ENCODE data around the gene MYNN. TPM values are rescaled to one million over a fixed set of nuclear protein-coding genes. Genes with fewer than 3 reads are reported as not detected.

Gene MYNN
- total RNA-seq, 1 experiment from 2014 or later = 16.2 TPM

GRCh38 chr3:169774186-169774585, 990 bp downstream of the MYNN start:
- H3K27ac ChIP-seq (ENCODE audit: low read length) = peak overlapping the region; percentile 97
- in situ Hi-C loops (cut with HindIII; ENCODE audit: low pct_unique_long_range_greater_than_20kb, low sequenced_read_pairs) = no loop called here

GRCh38 chr3:169777822-169778221, 4.6 kb downstream of the MYNN start:
- H3K27ac ChIP-seq (ENCODE audit: low read length) = no peak overlapping the region
- ChIA-PET CTCF (no interaction called here), POLR2A (no interaction called here)
- peaks cover 54% of the 10 kb centered on the region for H3K36me3 ChIP-seq (ENCODE audit: control insufficient read depth, insufficient read depth, low read length)
- H3K9me3 ChIP-seq (ENCODE audit: control insufficient read depth, insufficient read depth, low read depth, low read length) = no peaks in the 10 kb centered on the region
- intact Hi-C loops (cut with micrococcal nuclease; ENCODE audit: unreplicated experiment) = no loop called here
- no TSS peak for BruUV-seq (replicated peaks)
- ATAC-seq (no peak), DNase-seq (ENCODE audit: low read depth, low spot score) (no peak)
- in situ Hi-C loops (cut with HindIII; ENCODE audit: low pct_unique_long_range_greater_than_20kb, low sequenced_read_pairs) = no loop called here
- peaks cover 9% of the 10 kb centered on the region for H3K4me1 ChIP-seq (ENCODE audit: control insufficient read depth, insufficient read depth, low read length)
- TF ChIP-seq POLR2AphosphoS5 (IDR thresholded peaks at IDR 0.05; ENCODE audit: low read depth, low read length) (no peak), TCF7L2 (IDR thresholded peaks at IDR 0.05; ENCODE audit: low read depth, low read length) (no peak), CTCF (IDR thresholded peaks at IDR 0.05) (no peak), SIN3A (IDR thresholded peaks at IDR 0.05; ENCODE audit: borderline replicate concordance, insufficient read depth, low read depth, low read length) (no peak), REST (IDR thresholded peaks at IDR 0.05; ENCODE audit: insufficient read depth in 1 of 2, low read depth in 2 of 2, low read length in 1 of 2) (no peak)
- no peak overlapping the region for H3K4me3 ChIP-seq (ENCODE audit: low read depth in 2 of 2, low read length in 2 of 2)
- H3K27me3 ChIP-seq (ENCODE audit: control insufficient read depth, insufficient read depth, low read length) = no peaks in the 10 kb centered on the region

More at GRCh38 chr3:169774186-169774585, 990 bp downstream of the MYNN start:
- TSS peak; percentile 58 for BruUV-seq (replicated peaks)
- peaks cover 29% of the 10 kb centered on the region for H3K36me3 ChIP-seq (ENCODE audit: control insufficient read depth, insufficient read depth, low read length)
- TF ChIP-seq REST (IDR thresholded peaks at IDR 0.05; ENCODE audit: insufficient read depth in 1 of 2, low read depth in 2 of 2, low read length in 1 of 2) = no peak
- TF ChIP-seq POLR2AphosphoS5 (IDR thresholded peaks at IDR 0.05; ENCODE audit: low read depth, low read length) = no peak
- no peak for TF ChIP-seq TCF7L2 (IDR thresholded peaks at IDR 0.05; ENCODE audit: low read depth, low read length)
- TF ChIP-seq SIN3A (IDR thresholded peaks at IDR 0.05; ENCODE audit: borderline replicate concordance, insufficient read depth, low read depth, low read length) = no peak
- TF ChIP-seq CTCF (IDR thresholded peaks at IDR 0.05) = no peak
- no peak for DNase-seq (ENCODE audit: low read depth, low spot score)
- H3K9me3 ChIP-seq (ENCODE audit: control insufficient read depth, insufficient read depth, low read depth, low read length) = no peaks in the 10 kb centered on the region
- H3K27me3 ChIP-seq (ENCODE audit: control insufficient read depth, insufficient read depth, low read length) = no peaks in the 10 kb centered on the region
- peak overlapping the region; percentile 90 to 98 for H3K4me3 ChIP-seq (ENCODE audit: low read depth in 2 of 2, low read length in 2 of 2)
- CTCF ChIA-PET = no interaction called here
- peaks cover 9% of the 10 kb centered on the region for H3K4me1 ChIP-seq (ENCODE audit: control insufficient read depth, insufficient read depth, low read length)
- ATAC-seq = no peak
- intact Hi-C loops (cut with micrococcal nuclease; ENCODE audit: unreplicated experiment) = no loop called here
- POLR2A ChIA-PET = no interaction called here

Measured in Panc1 (cell line).